HCT116 (cell line): ENCODE results near the gene AFF1. TPM values are rescaled to one million over a fixed set of nuclear protein-coding genes. Genes with fewer than 3 reads are reported as not detected.

Source experiments
- ATAC-seq: fragments of 200-7000 bp; cut with Tn5 transposase; 2 replicates; pipeline ENCODE4 v1.9.1; 2020; ENCODE audit warnings: mild to moderate bottlenecking, moderate library complexity
- BruUV-seq: library from RNA; stranded (reverse); fragments of 400-500 nt; replicated peaks from 2 replicates; lab custom pipeline; 2021; lab: Mats Ljungman, UMichigan
- CTCF ChIA-PET: fragments of 300-600 bp; sonication (Branson Sonifier 250); formaldehyde crosslinking; loops from one replicate; lab custom pipeline; 2021; ENCODE audit warnings: antibody characterized with exemption; lab: Charles Lee
- POLR2A ChIA-PET: fragments of 300-600, 350-600 bp; sonication (Branson Sonifier 250); formaldehyde crosslinking; loops from one replicate; lab custom pipeline; 2021; ENCODE audit warnings: antibody characterized with exemption; lab: Charles Lee
- RAD21 ChIA-PET, 2 experiments: fragments of 300-600 bp; sonication (Branson Sonifier 250); formaldehyde crosslinking; loops; one replicate each; lab custom pipeline; 2023; ENCODE audit warnings: low total read pairs in 2 of 2; ENCODE audit not compliant: uncharacterized antibody in 2 of 2, unreplicated experiment in 2 of 2, low non-redundant PET in 1 of 2; lab: Charles Lee
- DNase-seq: peaks from one replicate; pipeline ENCODE4 v3.0.0-alpha.2; 2010; ENCODE audit warnings: low read depth, low spot score
- H2AFZ ChIP-seq: fragments of 200-600 bp; shearing (Covaris generic), sonication (generic); 2 replicates; pipeline ENCODE4 v1.6.1; 2017; ENCODE audit warnings: low read depth, mixed run types, mixed read lengths, antibody characterized with exemption, low read length; ENCODE audit not compliant: poor library complexity, severe bottlenecking
- H3K27ac ChIP-seq: 2 replicates; pipeline ENCODE4 v1.5.1; 2012; ENCODE audit warnings: low read depth, low read length
- H3K27me3 ChIP-seq: fragments of 200-600 bp; sonication (generic); 2 replicates; pipeline ENCODE4 v1.6.1; 2016; ENCODE audit warnings: mixed run types, low read length, mixed read lengths; ENCODE audit not compliant: insufficient read depth
- H3K36me3 ChIP-seq, 2 experiments: fragments of 200-500 bp in 1 of 2; fragments of 200-600 bp in 1 of 2; sonication (Bioruptor generic) in 1 of 2; sonication (generic) in 1 of 2; 2 replicates each; pipeline versions ENCODE4 v1.5.1 to v1.6.1; 2014 to 2016; ENCODE audit warnings: low read length in 2 of 2, inconsistent platforms in 1 of 2, mixed read lengths in 1 of 2, mixed run types in 1 of 2; ENCODE audit not compliant: insufficient read depth in 2 of 2, control insufficient read depth in 1 of 2
- H3K4me1 ChIP-seq, 2 experiments: fragments of 200-600 bp in 1 of 2; sonication (generic) in 1 of 2; 2 replicates each; pipeline versions ENCODE4 v1.5.1 to v1.6.1; 2012 to 2017; ENCODE audit warnings: low read length in 2 of 2, inconsistent platforms in 1 of 2, mild to moderate bottlenecking in 1 of 2, mixed read lengths in 1 of 2, mixed run types in 1 of 2, moderate library complexity in 1 of 2; ENCODE audit not compliant: insufficient read depth in 2 of 2, control insufficient read depth in 1 of 2
- H3K4me2 ChIP-seq: fragments of 200-600 bp; sonication (generic); 2 replicates; pipeline ENCODE4 v1.6.1; 2017; ENCODE audit warnings: mixed run types, low read length, mixed read lengths
- H3K4me3 ChIP-seq, 2 experiments: fragments of 200-600 bp in 1 of 2; sonication (generic) in 1 of 2; replicated peaks in 1 of 2; 2 replicates each; pipeline ENCODE4 v1.5.1; 2011 to 2016; ENCODE audit warnings: low read length in 2 of 2, control low read depth in 1 of 2, low read depth in 1 of 2, mild to moderate bottlenecking in 1 of 2, mixed read lengths in 1 of 2, mixed run types in 1 of 2
- H3K79me2 ChIP-seq: fragments of 200-600 bp; sonication (generic); 2 replicates; pipeline ENCODE4 v1.6.1; 2017; ENCODE audit warnings: mild to moderate bottlenecking, mixed run types, low read length, moderate library complexity, mixed read lengths; ENCODE audit not compliant: insufficient read depth
- H3K9ac ChIP-seq: fragments of 200-600 bp; sonication (generic); 2 replicates; pipeline ENCODE4 v1.6.1; 2016; ENCODE audit warnings: low read length, mixed read lengths
- H3K9me2 ChIP-seq: fragments of 200-600 bp; sonication (generic), shearing (Covaris generic); 2 replicates; pipeline ENCODE4 v1.6.1; 2017; ENCODE audit warnings: mixed run types, mild to moderate bottlenecking, moderate library complexity; ENCODE audit not compliant: insufficient read depth
- H3K9me3 ChIP-seq, 2 experiments: fragments of 200-500 bp in 1 of 2; fragments of 200-600 bp in 1 of 2; sonication (Bioruptor generic) in 1 of 2; sonication (generic) in 1 of 2; 2 replicates each; pipeline ENCODE4 v1.6.1; 2014 to 2017; ENCODE audit warnings: low read length in 2 of 2, mixed read lengths in 2 of 2, inconsistent platforms in 1 of 2, low read depth in 1 of 2, mild to moderate bottlenecking in 1 of 2, mixed run types in 1 of 2, moderate library complexity in 1 of 2; ENCODE audit not compliant: control insufficient read depth in 1 of 2, insufficient read depth in 1 of 2
- H4K20me1 ChIP-seq: fragments of 200-600 bp; sonication (generic), shearing (Covaris generic); 2 replicates; pipeline ENCODE4 v1.6.1; 2017; ENCODE audit warnings: mixed run types, mild to moderate bottlenecking, moderate library complexity; ENCODE audit not compliant: insufficient read depth
- ATF3 ChIP-seq: IDR thresholded peaks from 2 replicates; pipeline ENCODE4 v1.6.1; 2012
- EZH2phosphoT487 ChIP-seq: fragments of 200-600 bp; IDR thresholded peaks from 2 replicates; pipeline ENCODE4 v1.6.1; 2018; ENCODE audit warnings: antibody characterized with exemption, borderline replicate concordance
- FOSL1 ChIP-seq: IDR thresholded peaks from 2 replicates; pipeline ENCODE4 v1.6.1; 2012; ENCODE audit warnings: low read depth
- POLR2A ChIP-seq: IDR thresholded peaks from 2 replicates; pipeline ENCODE4 v1.7.0; 2011; ENCODE audit warnings: borderline replicate concordance; ENCODE audit not compliant: insufficient read depth, insufficient read length; ENCODE audit errors: extremely low read depth
- RAD21 ChIP-seq: IDR thresholded peaks from 2 replicates; pipeline ENCODE4 v1.6.1; 2012; ENCODE audit warnings: low read depth, mild to moderate bottlenecking
- SP1 ChIP-seq: IDR thresholded peaks from 2 replicates; pipeline ENCODE4 v1.6.1; 2012; ENCODE audit warnings: low read depth
- TCF7L2 ChIP-seq: IDR thresholded peaks from 2 replicates; pipeline ENCODE4 v1.7.0; 2011; ENCODE audit warnings: borderline replicate concordance, inconsistent platforms; ENCODE audit not compliant: insufficient read depth, insufficient read length; ENCODE audit errors: extremely low read depth
- ZBTB33 ChIP-seq: IDR thresholded peaks from 2 replicates; pipeline ENCODE4 v1.6.1; 2011; ENCODE audit warnings: mild to moderate bottlenecking, low read length, moderate library complexity; ENCODE audit not compliant: insufficient replicate concordance; ENCODE audit errors: extremely low read depth
- ZFX ChIP-seq: fragments of 450-650 bp; IDR thresholded peaks from 2 replicates; pipeline ENCODE4 v1.6.1; 2017
- ZNF274 ChIP-seq: fragments of 200-500 bp; sonication (Bioruptor generic); IDR thresholded peaks from 2 replicates; pipeline ENCODE4 v1.6.1; 2014; ENCODE audit warnings: mild to moderate bottlenecking, low read depth, low read length, inconsistent platforms
- intact Hi-C: fragments of 100-400 bp; cut with micrococcal nuclease; formaldehyde crosslinking; loops from 2 replicates; pipeline ENCODE4 v1.10.0; 2022
- total RNA-seq: library from RNA; stranded (reverse); gene quantifications from one replicate; pipeline ENCODE4 v1.2.1, GENCODE V29; 2021; ENCODE audit not compliant: unreplicated experiment
- TF ChIP-seq, protein P1 (sequence below): IDR thresholded peaks from 2 replicates; pipeline ENCODE4 v1.6.1; 2012
- TF ChIP-seq, protein P2 (sequence below), 3 experiments: fragments of 200-600 bp in 1 of 3; sonication (generic) in 1 of 3; IDR thresholded peaks in 2 of 3; conservative IDR thresholded peaks in 1 of 3; 2 replicates each; pipeline ENCODE4 v1.5.1; 2012 to 2017; ENCODE audit warnings: low read depth in 2 of 3, low read length in 2 of 3, antibody characterized with exemption in 1 of 3, borderline replicate concordance in 1 of 3, control low read depth in 1 of 3, mild to moderate bottlenecking in 1 of 3, mixed read lengths in 1 of 3, mixed run types in 1 of 3, moderate library complexity in 1 of 3; ENCODE audit not compliant: insufficient read depth in 1 of 3

AFF1 gene
- total RNA-seq, 1 experiment from 2014 or later: 43.1 TPM

- TF ChIP-seq TCF7L2: no peak
- TF ChIP-seq, protein P1, sequence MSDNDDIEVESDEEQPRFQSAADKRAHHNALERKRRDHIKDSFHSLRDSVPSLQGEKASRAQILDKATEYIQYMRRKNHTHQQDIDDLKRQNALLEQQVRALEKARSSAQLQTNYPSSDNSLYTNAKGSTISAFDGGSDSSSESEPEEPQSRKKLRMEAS: no peak
- TF ChIP-seq EZH2phosphoT487: no peak
- TF ChIP-seq ZBTB33: no peak
- TF ChIP-seq FOSL1: no peak
- no peak for TF ChIP-seq ZNF274
Measured at GRCh38 chr4:86909546-86910295, 25.1 kb upstream of the AFF1 start (continued).

DNA sequence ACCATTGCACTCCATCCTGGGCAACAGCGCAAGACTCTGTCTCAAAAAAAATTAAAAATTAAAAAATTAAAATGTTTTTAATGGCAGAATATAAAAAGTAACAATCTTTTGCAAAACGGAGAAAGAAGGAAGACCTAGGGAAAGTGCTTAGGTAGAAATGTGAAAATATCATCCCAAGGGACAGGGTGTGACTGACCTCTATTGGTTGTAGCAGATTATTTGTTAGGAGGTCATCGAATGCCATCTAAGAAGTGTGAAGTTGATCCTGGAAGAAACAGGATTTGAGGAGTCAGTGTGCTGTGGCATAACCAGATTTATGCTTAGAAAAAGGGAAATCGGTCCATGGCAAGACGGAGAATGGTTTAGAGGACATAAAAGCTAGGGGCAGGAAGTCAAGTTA, 24.4 kb upstream of the AFF1 start:
- no peaks in the 10 kb centered on the region for H3K4me1 ChIP-seq
- no peak for TF ChIP-seq ATF3
- no peak for TF ChIP-seq ZBTB33
- no peak for TF ChIP-seq POLR2A
- TF ChIP-seq SP1: no peak
- TF ChIP-seq, protein P2, sequence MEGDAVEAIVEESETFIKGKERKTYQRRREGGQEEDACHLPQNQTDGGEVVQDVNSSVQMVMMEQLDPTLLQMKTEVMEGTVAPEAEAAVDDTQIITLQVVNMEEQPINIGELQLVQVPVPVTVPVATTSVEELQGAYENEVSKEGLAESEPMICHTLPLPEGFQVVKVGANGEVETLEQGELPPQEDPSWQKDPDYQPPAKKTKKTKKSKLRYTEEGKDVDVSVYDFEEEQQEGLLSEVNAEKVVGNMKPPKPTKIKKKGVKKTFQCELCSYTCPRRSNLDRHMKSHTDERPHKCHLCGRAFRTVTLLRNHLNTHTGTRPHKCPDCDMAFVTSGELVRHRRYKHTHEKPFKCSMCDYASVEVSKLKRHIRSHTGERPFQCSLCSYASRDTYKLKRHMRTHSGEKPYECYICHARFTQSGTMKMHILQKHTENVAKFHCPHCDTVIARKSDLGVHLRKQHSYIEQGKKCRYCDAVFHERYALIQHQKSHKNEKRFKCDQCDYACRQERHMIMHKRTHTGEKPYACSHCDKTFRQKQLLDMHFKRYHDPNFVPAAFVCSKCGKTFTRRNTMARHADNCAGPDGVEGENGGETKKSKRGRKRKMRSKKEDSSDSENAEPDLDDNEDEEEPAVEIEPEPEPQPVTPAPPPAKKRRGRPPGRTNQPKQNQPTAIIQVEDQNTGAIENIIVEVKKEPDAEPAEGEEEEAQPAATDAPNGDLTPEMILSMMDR (IDR thresholded peaks at IDR 0.05 in 2 of 3, conservative IDR thresholded peaks at IDR 0.05 in 1 of 3; ENCODE audit: borderline replicate concordance in 1 of 3, insufficient read depth in 1 of 3, low read depth in 2 of 3, low read length in 2 of 3): peak in 1 of 3 experiments; percentile 11; a peak in 1 of 6 replicates
- peak; percentile 33; the same call in 1 of the 2 replicates for TF ChIP-seq RAD21
- no peak for TF ChIP-seq ZFX
- TF ChIP-seq EZH2phosphoT487: no peak

More for the DNA sequence above, 24.4 kb upstream of the AFF1 start:
- no peak overlapping the region for H3K4me2 ChIP-seq
- no peaks in the 10 kb centered on the region for H3K36me3 ChIP-seq
- no peak overlapping the region for H2AFZ ChIP-seq
- ChIA-PET POLR2A (no interaction called here), CTCF (interaction anchor here (2.4 to 3.6 kb wide), 2 partner anchors 12 to 415 kb away, joined by 7 to 13 read pairs; no protein-coding TSS in a partner anchor), RAD21 (no interaction called here)
- H3K79me2 ChIP-seq: no peaks in the 10 kb centered on the region
- no peak overlapping the region for H3K9ac ChIP-seq
- H4K20me1 ChIP-seq: no peaks in the 10 kb centered on the region
- DNase-seq: no peak
- no peak overlapping the region for H3K27ac ChIP-seq
- ATAC-seq: no peak
- H3K9me3 ChIP-seq: no peaks in the 10 kb centered on the region
- no peaks in the 10 kb centered on the region for H3K9me2 ChIP-seq
- intact Hi-C loops: no loop called here
- H3K4me3 ChIP-seq: no peak overlapping the region
- BruUV-seq: no TSS peak
- no peaks in the 10 kb centered on the region for H3K27me3 ChIP-seq
